Lung (tissue), 12 donors: Measurements from ENCODE around the gene PTBP3. TPM values are rescaled to one million over a fixed set of nuclear protein-coding genes. Genes with fewer than 3 reads are reported as not detected.

Source experiments
- ATAC-seq: fragments of 200-7000 bp; cut with Tn5 transposase; one replicate; pipeline ENCODE4 v1.9.1; 2020; ENCODE audit warnings: moderate number of reproducible peaks; ENCODE audit not compliant: insufficient read depth, low FRiP score
- DNase-seq, 3 donors: peaks; one replicate each; pipeline ENCODE4 v3.0.0-alpha.2; 2013 to 2017
- H3K27ac ChIP-seq, 2 donors: one replicate each; pipeline ENCODE4 v1.5.1; 2013; ENCODE audit warnings: mild to moderate bottlenecking in 2 of 2, moderate library complexity in 2 of 2, control low read depth in 1 of 2, inconsistent platforms in 1 of 2, low read depth in 1 of 2, low read length in 1 of 2
- H3K27me3 ChIP-seq, 3 donors: one replicate each; pipeline ENCODE4 v1.5.1; 2013; ENCODE audit warnings: low read length in 2 of 3; ENCODE audit not compliant: control insufficient read depth in 3 of 3, insufficient read depth in 3 of 3
- H3K36me3 ChIP-seq, 4 donors: one replicate each; pipeline ENCODE4 v1.5.1; 2013; ENCODE audit warnings: low read length in 4 of 4, mild to moderate bottlenecking in 1 of 4, moderate library complexity in 1 of 4; ENCODE audit not compliant: control insufficient read depth in 4 of 4, insufficient read depth in 4 of 4
- H3K4me1 ChIP-seq, 5 donors: one replicate each; pipeline ENCODE4 v1.5.1; 2013; ENCODE audit warnings: low read length in 5 of 5, mild to moderate bottlenecking in 2 of 5, moderate library complexity in 1 of 5; ENCODE audit not compliant: control insufficient read depth in 5 of 5, insufficient read depth in 5 of 5
- H3K4me3 ChIP-seq: one replicate; pipeline ENCODE4 v1.5.1; 2013; ENCODE audit warnings: mild to moderate bottlenecking, control low read depth, moderate library complexity
- H3K9ac ChIP-seq, 2 donors: one replicate each; pipeline ENCODE4 v1.5.1; 2013; ENCODE audit warnings: low read length in 2 of 2, control low read depth in 1 of 2; ENCODE audit not compliant: insufficient read depth in 1 of 2
- H3K9me3 ChIP-seq, 4 donors: one replicate each; pipeline ENCODE4 v1.5.1; 2013; ENCODE audit warnings: low read length in 3 of 4, mild to moderate bottlenecking in 1 of 4, moderate library complexity in 1 of 4; ENCODE audit not compliant: control insufficient read depth in 4 of 4, insufficient read depth in 3 of 4
- WGBS, 2 donors: extraction: QIAGEN DNeasy Blood & Tissue Kit; methylation state at CpG; one replicate each; pipeline ENCODE4 v1.1.7; 2013; 5-methylcytosine and 5-hydroxymethylcytosine counted together
- polyA plus RNA-seq, 2 donors: library from polyadenylated mRNA; stranded (reverse); fragments of 200-250 nt; gene quantifications; one replicate each; pipeline ENCODE4 v1.2.1, GENCODE V29; 2013
- total RNA-seq, 2 donors: library from RNA; depleted of rRNA in 1 of 2; stranded (reverse); fragments of >200 nt in 1 of 2; gene quantifications; one replicate each; pipeline ENCODE4 v1.2.1, GENCODE V29; 2014 to 2021
- TF ChIP-seq, protein P1 (sequence below): IDR thresholded peaks from 2 replicates; pipeline ENCODE4 v1.5.1; 2012; ENCODE audit warnings: mild to moderate bottlenecking; ENCODE audit errors: control extremely low read depth, extremely low read depth
- donor health status: control.
- donor health status: control.
- donor health status: Bipolar disorder and iron deficiency.
- donor health status: healthy.
- donor health status: DM: yes; HTN: yes; CAD: no.

Gene PTBP3
- total and polyA plus RNA-seq, 4 donors = 12.4 to 75.1 (median 46.8) TPM

DNA sequence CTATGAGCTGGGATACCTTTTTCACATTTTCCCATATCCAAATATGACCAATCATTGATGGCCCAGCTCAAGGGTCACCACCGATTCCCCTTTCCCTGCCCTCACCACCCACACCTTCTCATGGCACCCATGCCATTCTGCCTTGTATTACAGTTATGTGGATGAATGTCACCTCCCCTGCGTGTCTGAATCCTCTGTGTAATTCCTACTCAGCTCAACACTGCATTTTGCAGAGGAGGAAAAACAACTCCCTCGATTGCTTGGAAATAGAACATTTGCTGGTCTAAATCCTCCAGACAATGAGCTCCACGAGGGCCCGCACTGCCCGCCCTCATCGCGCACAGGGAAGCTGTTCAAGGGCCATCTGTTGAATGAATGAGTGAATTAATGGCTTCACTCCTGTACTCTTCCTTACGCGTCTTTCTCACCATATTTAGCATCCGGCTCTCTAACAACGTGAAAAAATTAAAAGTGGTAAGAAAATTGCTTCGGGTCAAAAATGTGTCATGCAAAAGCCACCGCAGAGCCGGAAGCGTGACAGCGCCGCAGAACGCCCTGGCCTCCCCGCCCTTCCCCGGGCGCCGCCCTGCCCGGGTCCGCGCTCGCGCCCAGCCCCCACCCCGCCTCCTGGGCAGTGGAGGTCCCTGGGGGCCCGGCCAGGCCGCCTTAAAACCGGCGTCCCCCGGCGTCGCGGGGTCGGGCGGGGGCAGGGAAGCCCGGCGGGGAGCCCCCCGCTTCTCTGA lies 159.0 kb downstream of the PTBP3 start:
- TF ChIP-seq, protein P1, sequence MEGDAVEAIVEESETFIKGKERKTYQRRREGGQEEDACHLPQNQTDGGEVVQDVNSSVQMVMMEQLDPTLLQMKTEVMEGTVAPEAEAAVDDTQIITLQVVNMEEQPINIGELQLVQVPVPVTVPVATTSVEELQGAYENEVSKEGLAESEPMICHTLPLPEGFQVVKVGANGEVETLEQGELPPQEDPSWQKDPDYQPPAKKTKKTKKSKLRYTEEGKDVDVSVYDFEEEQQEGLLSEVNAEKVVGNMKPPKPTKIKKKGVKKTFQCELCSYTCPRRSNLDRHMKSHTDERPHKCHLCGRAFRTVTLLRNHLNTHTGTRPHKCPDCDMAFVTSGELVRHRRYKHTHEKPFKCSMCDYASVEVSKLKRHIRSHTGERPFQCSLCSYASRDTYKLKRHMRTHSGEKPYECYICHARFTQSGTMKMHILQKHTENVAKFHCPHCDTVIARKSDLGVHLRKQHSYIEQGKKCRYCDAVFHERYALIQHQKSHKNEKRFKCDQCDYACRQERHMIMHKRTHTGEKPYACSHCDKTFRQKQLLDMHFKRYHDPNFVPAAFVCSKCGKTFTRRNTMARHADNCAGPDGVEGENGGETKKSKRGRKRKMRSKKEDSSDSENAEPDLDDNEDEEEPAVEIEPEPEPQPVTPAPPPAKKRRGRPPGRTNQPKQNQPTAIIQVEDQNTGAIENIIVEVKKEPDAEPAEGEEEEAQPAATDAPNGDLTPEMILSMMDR = no peak
- Histone ChIP-seq H3K4me1 (peaks cover 0 to 11% (median 3%) of the 10 kb centered on the region in 5 donors), H3K9ac (peak overlapping the region in 1 of 2 donors; percentile 68), H3K36me3 (peaks cover 0 to 2% (median 0%) of the 10 kb centered on the region in 4 donors), H3K27ac (peak overlapping the region; percentile 62 to 66), H3K9me3 (no peaks in the 10 kb centered on the region), H3K4me3 (peak overlapping the region; percentile 36), H3K27me3 (no peaks in the 10 kb centered on the region)
- peak; percentile 56 to 64 (median 58) for DNase-seq
- ATAC-seq = peak; percentile 94
- WGBS, 2 donors = 4 to 5% methylated on average over 30 to 42 of the region's 42 CpGs

DNA sequence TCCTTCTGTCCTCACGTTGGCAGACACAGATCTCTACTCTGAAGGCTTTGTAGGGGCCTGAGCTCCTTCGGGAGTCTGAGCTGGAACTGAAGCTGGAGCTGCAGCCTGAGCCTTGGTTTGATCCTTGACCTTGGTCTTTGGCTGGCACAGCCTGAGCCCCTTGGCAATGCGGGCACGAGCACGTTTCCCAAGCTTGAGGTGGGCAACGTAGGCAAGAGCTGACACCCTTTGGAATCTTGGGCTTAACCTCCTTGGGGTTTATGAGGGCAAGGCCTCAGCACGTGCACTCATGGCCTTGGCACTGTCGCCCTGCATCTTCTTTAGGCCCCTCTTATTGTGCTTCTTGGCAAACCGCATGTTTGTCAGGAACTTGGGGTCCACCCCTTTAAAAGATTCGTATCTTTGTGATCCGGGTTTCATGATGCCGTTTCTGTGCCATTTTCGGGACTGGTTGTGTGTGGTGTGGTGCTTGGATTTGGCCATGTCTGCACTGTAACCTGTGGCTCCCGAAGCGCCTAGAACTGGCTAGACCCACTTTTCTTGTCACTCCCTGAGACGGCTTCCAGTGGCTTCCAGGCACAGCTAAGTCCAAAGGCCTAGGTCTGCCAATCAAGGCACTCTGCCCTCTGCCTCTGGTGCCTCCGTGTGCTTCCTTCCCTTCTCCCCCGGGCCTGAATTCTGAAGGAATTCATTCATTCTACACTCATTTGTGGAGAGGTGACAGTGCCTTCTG lies 159.8 kb downstream of the PTBP3 start:
- peaks cover 0 to 2% (median 0%) of the 10 kb centered on the region in 4 donors for H3K36me3 ChIP-seq
- peak overlapping the region in 1 of 2 donors; percentile 68 for H3K9ac ChIP-seq
- H3K4me3 ChIP-seq = no peak overlapping the region
- no peak overlapping the region for H3K27ac ChIP-seq
- WGBS, 2 donors = 89 to 94% methylated on average over 18 of the region's 18 CpGs
- H3K27me3 ChIP-seq = no peaks in the 10 kb centered on the region
- no peak for DNase-seq
- H3K4me1 ChIP-seq = peaks cover 0 to 16% (median 3%) of the 10 kb centered on the region in 5 donors
- TF ChIP-seq, protein P1 = no peak
- ATAC-seq = no peak
- no peaks in the 10 kb centered on the region for H3K9me3 ChIP-seq

DNA sequence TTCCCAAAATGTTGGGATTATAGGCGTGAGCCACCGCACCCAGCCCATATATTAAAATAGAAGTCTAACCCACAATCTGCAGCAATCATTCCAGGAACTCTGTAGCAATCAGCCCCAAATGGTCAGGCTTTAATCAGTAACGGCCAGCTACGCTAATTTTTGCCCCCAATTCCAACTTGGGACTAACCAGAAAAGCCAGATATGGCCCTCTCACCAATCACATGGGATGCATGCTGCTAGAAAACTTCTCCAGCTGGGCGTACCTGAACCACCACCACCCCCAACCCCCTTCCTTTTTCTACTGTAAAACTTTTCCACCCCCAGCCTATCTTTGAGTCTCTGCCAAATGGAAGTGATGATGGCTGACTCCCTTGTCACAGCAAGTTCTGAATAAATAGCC lies 162.5 kb downstream of the PTBP3 start:
- Histone ChIP-seq H3K36me3 (peaks cover 0 to 2% (median 0%) of the 10 kb centered on the region in 4 donors), H3K27me3 (no peaks in the 10 kb centered on the region), H3K4me3 (no peak overlapping the region), H3K9ac (no peak overlapping the region), H3K27ac (no peak overlapping the region), H3K4me1 (peaks cover 0 to 20% (median 3%) of the 10 kb centered on the region in 5 donors), H3K9me3 (no peaks in the 10 kb centered on the region)
- WGBS, 2 donors = 71 to 83% methylated on average over 5 of the region's 5 CpGs
- ATAC-seq (no peak), DNase-seq (no peak)
- TF ChIP-seq, protein P1 = no peak
